Adrenal gland (tissue), 12 donors: ENCODE results near the gene CCL26. TPM values are rescaled to one million over a fixed set of nuclear protein-coding genes. Genes with fewer than 3 reads are reported as not detected.

Experiments
- DNase-seq, 7 donors: peaks; one replicate each; pipeline ENCODE4 v3.0.0-alpha.2; 2019 to 2020
- H3K27ac ChIP-seq, 5 donors: fragments of 200-600 bp; sonication (generic) in 4 of 5; 1 replicate in 3 of 5; 2 replicates in 2 of 5; pipeline versions ENCODE4 v1.5.1 to v1.8.0; 2016 to 2020; ENCODE audit warnings: mild to moderate bottlenecking in 1 of 5
- H3K27me3 ChIP-seq: fragments of 200-600 bp; 2 replicates; pipeline ENCODE4 v1.8.0; 2021
- H3K36me3 ChIP-seq, 2 donors: fragments of 200-600 bp; replicated peaks in 1 of 2; 1 replicate in 1 of 2; 2 replicates in 1 of 2; pipeline versions ENCODE4 v1.5.1 to v1.8.0; 2018 to 2022
- H3K4me1 ChIP-seq, 2 donors: fragments of 200-600 bp; replicated peaks in 1 of 2; 1 replicate in 1 of 2; 2 replicates in 1 of 2; pipeline versions ENCODE4 v1.5.1 to v1.8.0; 2018 to 2021
- H3K4me3 ChIP-seq, 4 donors: fragments of 200-600 bp; sonication (generic) in 3 of 4; one replicate each; pipeline ENCODE4 v1.5.1; 2016 to 2018
- H3K9me3 ChIP-seq, 3 donors: fragments of 200-600 bp; sonication (generic) in 1 of 3; replicated peaks in 1 of 3; 1 replicate in 2 of 3; 2 replicates in 1 of 3; pipeline versions ENCODE4 v1.5.1 to v1.8.0; 2016 to 2021
- CTCF ChIP-seq, 6 experiments: fragments of 450-650 bp in 4 of 6; fragments of 200-600 bp in 2 of 6; sonication (generic) in 1 of 6; IDR thresholded peaks; 1 replicate in 5 of 6; 2 replicates in 1 of 6; pipeline versions ENCODE4 v1.5.1 to v1.8.0; 2016 to 2021; ENCODE audit warnings: antibody characterized with exemption in 6 of 6, mild to moderate bottlenecking in 2 of 6, moderate library complexity in 1 of 6
- POLR2A ChIP-seq, 2 donors: fragments of 450-650 bp; IDR thresholded peaks; one replicate each; pipeline ENCODE4 v1.6.1; 2017; ENCODE audit warnings: antibody characterized with exemption in 2 of 2, mild to moderate bottlenecking in 2 of 2, moderate library complexity in 1 of 2
- WGBS, 4 donors: extraction: QIAGEN DNeasy Blood & Tissue Kit in 2 of 4; methylation state at CpG; one replicate each; pipeline versions ENCODE4 v1.1.5 to v1.1.7; 2013 to 2017; 5-methylcytosine and 5-hydroxymethylcytosine counted together
- intact Hi-C, 2 donors: fragments of 100-400 bp; cut with DNase I; formaldehyde crosslinking; loops; one replicate each; pipeline versions ENCODE4 v1.14.1 to v1.15.0; 2022 to 2023
- polyA plus RNA-seq, 3 donors: library from polyadenylated mRNA; stranded (reverse); fragments of 200-250 nt in 2 of 3; fragments of 350-450 nt in 1 of 3; fragmentation: Illumina TruSeq in 1 of 3; extraction: RNeasy Lipid Tissue Mini Kit (QIAGEN cat#74804) in 1 of 3; gene quantifications; one replicate each; pipeline ENCODE4 v1.2.3, GENCODE V29; 2013 to 2014
- total RNA-seq, 9 donors: library from RNA; depleted of rRNA in 4 of 9; stranded (reverse); fragments of >200 nt in 4 of 9; fragments of 120-200 nt in 1 of 9; fragmentation: NEBNext Ultra II Directional in 1 of 9; extraction: Animal tissue kit (Norgen Biotek cat#: 25700) in 1 of 9; gene quantifications; one replicate each; pipeline versions ENCODE4 v1.1.0 to v1.2.4, GENCODE V29; 2013 to 2023
- donor health status: healthy with polysubstance abuse.
- donor health status: Bipolar disorder and iron deficiency.
- donor health status: DM: yes; HTN: yes; CAD: no.
- donor health status: DM: no; HTN: no; CAD: no.
- donor health status: DM: no; HTN: no; CAD: no.
- donor health status: DM: yes; HTN: yes; CAD: no.

The CCL26 gene
- total and polyA plus RNA-seq, 12 donors = 0.44 to 9.5 (median 1.4) TPM; not detected in 3

GRCh38 chr7:75817116-75817515, 45.1 kb upstream of the CCL26 start:
- H3K4me1 ChIP-seq = no peaks in the 10 kb centered on the region
- no peaks in the 10 kb centered on the region for H3K9me3 ChIP-seq
- no peaks in the 10 kb centered on the region for H3K27me3 ChIP-seq
- no peak overlapping the region for H3K4me3 ChIP-seq
- H3K36me3 ChIP-seq = no peaks in the 10 kb centered on the region
- 70 to 77% (median 76%) methylated on average over 6 of the region's 6 CpGs for WGBS, 4 donors
- TF ChIP-seq POLR2A (IDR thresholded peaks at IDR 0.05) = no peak
- TF ChIP-seq CTCF (IDR thresholded peaks at IDR 0.05) = no peak
- no peak for DNase-seq
- no peak overlapping the region for H3K27ac ChIP-seq
- intact Hi-C loops = no loop called here

- Histone ChIP-seq H3K27me3 (no peaks in the 10 kb centered on the region), H3K4me3 (no peak overlapping the region), H3K36me3 (no peaks in the 10 kb centered on the region), H3K4me1 (no peaks in the 10 kb centered on the region), H3K27ac (no peak overlapping the region), H3K9me3 (no peaks in the 10 kb centered on the region)
- WGBS, 4 donors = 60 to 66% (median 65%) methylated on average over 9 to 10 of the region's 10 CpGs
- intact Hi-C loops = no loop called here
- no peak for TF ChIP-seq CTCF (IDR thresholded peaks at IDR 0.05)
- TF ChIP-seq POLR2A (IDR thresholded peaks at IDR 0.05) = no peak
- DNase-seq = no peak
These were observed 43.5 kb upstream of the CCL26 start for GRCh38 chr7:75815418-75816064.

- no peaks in the 10 kb centered on the region for H3K27me3 ChIP-seq
- TF ChIP-seq POLR2A (IDR thresholded peaks at IDR 0.05) = no peak
- TF ChIP-seq CTCF (IDR thresholded peaks at IDR 0.05) = no peak
These were observed 42.5 kb upstream of the CCL26 start for GRCh38 chr7:75814407-75814947.

DNA sequence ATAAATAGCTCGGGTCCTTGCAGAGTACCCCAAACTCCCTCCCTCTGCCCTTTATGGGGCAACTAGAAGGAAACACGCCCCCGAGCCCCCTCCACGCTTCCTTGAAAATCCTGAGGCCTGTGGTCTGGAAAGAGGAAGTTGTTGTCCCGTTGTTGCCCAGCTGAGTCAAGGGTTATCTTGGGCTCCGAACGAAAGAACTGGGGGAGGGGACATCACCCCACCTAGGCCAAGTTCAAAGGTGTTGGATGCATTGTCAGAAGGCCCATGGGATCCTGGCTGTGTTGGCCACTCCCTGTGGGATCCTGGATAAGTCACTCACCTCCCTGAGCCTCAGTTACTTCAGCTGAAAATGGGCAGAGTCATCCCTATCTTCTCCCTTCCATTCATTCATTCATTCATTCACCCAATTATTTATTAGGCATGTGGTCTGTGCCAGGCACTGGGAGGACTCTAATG, 41.8 kb upstream of the CCL26 start, which contains the start of gene CCL24:
Gene CCL24 (minus strand): TSS at position 26 of the 456 bp plus-strand sequence. CDS start 91 bp downstream, outside the sequence.
- Histone ChIP-seq H3K27me3 (no peaks in the 10 kb centered on the region), H3K4me1 (no peaks in the 10 kb centered on the region), H3K9me3 (no peaks in the 10 kb centered on the region), H3K36me3 (no peaks in the 10 kb centered on the region), H3K27ac (no peak within 1 kb of the TSS), H3K4me3 (no peak within 1 kb of the TSS)
- DNase-seq = peak in 3 of 7 donors; percentile 24 to 54 (median 35)
- intact Hi-C loops = no loop called here
- 49 to 70% (median 60%) methylated on average over 3 to 7 of the region's 7 CpGs for whole genome bisulfite sequencing, 4 donors
- TF ChIP-seq CTCF (IDR thresholded peaks at IDR 0.05) (no peak), POLR2A (IDR thresholded peaks at IDR 0.05) (no peak)

More at GRCh38 chr7:75814407-75814947, 42.5 kb upstream of the CCL26 start:
- no peaks in the 10 kb centered on the region for H3K9me3 ChIP-seq
- H3K36me3 ChIP-seq = no peaks in the 10 kb centered on the region
- intact Hi-C loops = no loop called here
- DNase-seq = no peak
- no peak overlapping the region for H3K27ac ChIP-seq
- WGBS, 4 donors = 74 to 86% (median 83%) methylated on average over 13 of the region's 13 CpGs
- no peaks in the 10 kb centered on the region for H3K4me1 ChIP-seq
- no peak overlapping the region for H3K4me3 ChIP-seq
